Activated CD4-positive, CD25-positive, alpha-beta regulatory T cell (primary cell): ENCODE measurements around the gene SPINT1.

Experiments
- DNase-seq, 4 experiments: peaks; one replicate each; lab custom pipeline; 2025; lab: John Stamatoyannopoulos, UW

SPINT1 gene

DNA sequence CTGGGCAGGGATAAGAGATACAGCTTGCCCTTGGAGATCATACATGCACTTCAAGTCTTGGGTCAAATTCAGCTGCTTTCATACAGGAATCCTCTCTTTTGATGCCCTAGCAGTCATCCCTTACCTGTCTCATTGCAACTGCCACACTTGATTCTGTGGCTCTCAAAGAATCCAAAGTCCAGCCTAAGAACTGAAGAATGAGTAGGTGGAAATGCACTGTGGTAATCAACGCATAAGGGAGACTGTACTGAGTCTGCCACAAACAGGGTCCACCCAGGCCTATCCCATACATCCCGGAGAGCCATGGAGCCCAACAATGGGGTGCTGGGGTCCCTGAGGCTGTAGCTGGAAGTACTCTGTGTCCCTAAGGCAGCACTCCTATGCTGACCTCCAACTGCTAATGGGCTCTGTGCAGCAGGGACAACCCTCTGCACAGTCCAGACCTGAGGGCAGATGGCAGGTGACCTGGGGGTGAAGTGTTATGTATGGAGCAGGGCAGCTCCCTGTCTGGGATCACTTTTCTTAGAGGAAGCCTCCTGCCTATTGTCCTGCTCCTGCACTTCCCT is 48.7 kb downstream of the SPINT1 start:
- no peak for DNase-seq

DNA sequence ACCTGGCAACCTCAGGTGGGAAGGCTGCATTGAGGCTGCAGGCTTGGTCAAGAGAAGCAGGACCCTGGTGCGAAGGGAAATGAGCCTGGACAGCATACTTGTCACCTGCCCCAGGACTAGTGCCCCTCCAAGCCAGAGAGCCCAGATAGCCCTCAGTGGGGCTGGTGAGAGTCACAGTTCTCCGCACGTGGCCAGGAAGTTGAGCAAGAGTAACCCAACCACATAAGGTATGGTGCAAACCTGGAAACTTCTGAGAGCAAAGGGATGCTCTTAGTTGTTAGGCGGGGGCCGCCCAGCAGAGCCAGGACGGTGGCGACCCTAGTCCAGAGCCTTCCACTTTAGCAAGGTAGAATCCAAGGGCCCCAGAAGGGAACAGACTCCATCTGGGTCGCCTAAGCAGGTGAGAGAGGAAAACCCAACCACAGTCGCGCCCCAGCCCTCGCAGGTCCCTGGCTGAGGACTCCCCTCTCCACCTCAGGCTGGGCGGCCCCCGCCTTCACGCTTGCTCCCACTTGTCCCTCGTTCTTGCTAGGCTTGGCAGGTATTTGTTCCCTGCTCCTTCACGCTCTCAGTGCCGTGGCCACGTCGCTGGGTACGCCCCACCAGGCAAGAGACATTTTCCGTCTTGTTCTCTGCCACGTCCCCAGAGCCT is 49.3 kb downstream of the SPINT1 start:
- no peak for DNase-seq

DNA sequence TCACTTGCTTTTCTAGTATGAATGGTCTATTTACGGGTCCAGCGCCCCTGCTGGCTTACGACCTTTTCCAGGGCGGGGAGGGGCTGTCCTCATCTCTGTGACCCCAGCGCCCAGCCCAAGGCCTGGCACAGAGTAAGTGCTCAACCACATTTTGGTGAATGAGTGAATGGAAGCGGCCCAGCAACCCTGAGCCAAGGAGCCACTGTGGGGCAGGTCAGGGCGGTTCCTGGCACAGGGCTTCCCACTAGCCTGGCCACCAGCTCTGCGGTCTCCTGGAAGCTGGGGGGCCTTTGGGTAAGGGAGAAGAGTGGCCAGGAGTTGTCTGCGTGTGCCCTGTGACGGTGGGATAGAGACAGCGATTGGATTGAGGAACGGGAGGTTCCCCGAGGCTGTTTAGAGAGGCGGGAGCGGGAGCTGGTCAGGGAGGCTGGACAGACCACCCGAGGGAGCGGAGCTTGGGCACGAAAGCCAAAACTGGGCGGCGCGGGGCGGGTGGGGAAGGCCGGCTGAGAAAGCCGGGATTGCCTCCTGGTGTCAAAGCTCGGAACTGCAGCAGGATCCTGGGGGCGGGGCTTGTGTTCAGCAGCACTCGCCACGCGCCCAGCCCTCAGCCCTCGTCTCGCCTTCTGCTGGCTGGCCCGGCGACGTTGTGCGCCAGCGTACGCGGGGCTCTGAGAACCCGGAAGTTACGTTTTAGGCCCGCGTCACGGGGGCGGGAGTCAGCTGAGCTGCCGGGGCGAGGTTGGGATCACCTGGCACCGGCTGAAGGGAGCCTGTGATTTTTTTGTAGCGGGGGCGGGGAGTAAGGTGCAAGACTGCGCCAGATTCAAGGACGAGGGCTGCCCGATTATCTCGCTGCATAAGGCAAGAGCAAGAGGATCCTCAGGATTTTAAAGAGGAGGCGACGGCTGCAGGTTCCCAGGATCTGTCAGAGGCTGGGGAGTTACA is 50.2 kb downstream of the SPINT1 start, which contains the start of gene VPS18:
VPS18 (plus strand) TSS at position 718 of the 948 bp plus-strand sequence. CDS start 319 bp downstream, outside the sequence.
- peak; percentile 96 to 99 (median 98) for DNase-seq

DNA sequence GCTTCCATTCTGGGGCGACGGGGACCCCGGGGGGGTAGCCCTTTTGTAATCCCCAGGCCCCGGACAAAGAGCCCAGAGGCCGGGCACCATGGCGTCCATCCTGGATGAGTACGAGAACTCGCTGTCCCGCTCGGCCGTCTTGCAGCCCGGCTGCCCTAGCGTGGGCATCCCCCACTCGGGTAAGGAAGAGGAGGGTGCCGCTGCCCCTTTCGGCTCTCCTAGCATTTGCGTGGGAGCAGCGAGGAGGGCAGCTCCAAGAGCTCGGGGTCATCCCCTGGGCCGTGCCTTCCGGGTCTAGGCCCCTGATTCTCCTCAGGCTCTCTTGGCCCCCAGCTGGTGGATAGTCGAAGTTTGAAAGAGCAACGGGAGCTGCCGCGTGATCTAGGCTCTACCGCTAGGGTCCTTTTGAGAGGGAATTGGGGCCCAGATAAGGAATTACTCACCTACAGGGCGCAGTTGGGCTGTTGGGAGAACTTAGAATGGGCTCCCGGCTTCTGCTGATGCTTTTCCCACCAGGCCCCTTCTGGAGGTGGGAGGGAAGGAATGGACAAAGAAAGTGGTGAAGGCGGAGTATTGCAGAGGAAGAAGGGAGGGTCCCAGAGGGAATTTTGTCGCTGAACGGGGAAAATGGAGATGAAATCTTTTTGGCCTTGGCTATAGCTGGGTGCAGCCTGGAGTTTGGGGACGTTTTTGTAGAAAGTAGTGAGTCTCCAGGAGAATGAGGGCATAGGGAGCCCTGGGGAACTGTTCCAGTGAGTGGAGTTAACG is 51.0 kb downstream of the SPINT1 start:
- DNase-seq: peak in 3 of 4 experiments; percentile 20 to 38 (median 24)

DNA sequence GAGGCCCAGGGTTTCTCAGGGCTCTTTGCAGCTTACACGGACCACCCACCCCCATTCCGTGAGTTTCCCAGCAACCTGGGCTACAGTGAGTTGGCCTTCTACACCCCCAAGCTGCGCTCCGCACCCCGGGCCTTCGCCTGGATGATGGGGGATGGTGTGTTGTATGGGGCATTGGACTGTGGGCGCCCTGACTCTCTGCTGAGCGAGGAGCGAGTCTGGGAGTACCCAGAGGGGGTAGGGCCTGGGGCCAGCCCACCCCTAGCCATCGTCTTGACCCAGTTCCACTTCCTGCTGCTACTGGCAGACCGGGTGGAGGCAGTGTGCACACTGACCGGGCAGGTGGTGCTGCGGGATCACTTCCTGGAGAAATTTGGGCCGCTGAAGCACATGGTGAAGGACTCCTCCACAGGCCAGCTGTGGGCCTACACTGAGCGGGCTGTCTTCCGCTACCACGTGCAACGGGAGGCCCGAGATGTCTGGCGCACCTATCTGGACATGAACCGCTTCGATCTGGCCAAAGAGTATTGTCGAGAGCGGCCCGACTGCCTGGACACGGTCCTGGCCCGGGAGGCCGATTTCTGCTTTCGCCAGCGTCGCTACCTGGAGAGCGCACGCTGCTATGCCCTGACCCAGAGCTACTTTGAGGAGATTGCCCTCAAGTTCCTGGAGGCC is 55.8 kb downstream of the SPINT1 start:
- no peak for DNase-seq

DNA sequence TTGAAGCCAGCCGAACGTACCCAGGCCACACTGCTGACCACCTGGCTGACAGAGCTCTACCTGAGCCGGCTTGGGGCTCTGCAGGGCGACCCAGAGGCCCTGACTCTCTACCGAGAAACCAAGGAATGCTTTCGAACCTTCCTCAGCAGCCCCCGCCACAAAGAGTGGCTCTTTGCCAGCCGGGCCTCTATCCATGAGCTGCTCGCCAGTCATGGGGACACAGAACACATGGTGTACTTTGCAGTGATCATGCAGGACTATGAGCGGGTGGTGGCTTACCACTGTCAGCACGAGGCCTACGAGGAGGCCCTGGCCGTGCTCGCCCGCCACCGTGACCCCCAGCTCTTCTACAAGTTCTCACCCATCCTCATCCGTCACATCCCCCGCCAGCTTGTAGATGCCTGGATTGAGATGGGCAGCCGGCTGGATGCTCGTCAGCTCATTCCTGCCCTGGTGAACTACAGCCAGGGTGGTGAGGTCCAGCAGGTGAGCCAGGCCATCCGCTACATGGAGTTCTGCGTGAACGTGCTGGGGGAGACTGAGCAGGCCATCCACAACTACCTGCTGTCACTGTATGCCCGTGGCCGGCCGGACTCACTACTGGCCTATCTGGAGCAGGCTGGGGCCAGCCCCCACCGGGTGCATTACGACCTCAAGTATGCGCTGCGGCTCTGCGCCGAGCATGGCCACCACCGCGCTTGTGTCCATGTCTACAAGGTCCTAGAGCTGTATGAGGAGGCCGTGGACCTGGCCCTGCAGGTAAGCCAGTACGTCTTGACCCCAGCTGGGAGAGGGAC is 56.6 kb downstream of the SPINT1 start:
- DNase-seq: no peak

DNA sequence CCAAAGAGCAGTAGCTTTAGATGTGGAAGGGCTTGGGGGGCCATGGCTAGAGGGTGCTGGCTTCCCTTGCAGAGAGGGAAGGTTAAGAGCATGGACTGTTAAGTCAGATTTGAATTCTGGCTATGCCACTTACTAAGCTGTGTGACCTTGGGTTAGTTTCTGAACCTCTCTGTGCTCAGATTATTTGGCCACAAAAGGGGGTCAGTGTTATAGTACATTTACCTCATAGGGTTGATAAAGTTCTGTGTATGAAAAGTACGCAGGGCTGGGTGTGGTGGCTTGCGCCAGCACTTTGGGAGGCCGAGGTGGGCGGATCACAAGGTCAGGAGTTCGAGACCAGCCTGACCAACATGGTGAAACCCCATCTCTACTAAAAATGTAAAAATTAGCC is 57.2 kb downstream of the SPINT1 start:
- no peak for DNase-seq

DNA sequence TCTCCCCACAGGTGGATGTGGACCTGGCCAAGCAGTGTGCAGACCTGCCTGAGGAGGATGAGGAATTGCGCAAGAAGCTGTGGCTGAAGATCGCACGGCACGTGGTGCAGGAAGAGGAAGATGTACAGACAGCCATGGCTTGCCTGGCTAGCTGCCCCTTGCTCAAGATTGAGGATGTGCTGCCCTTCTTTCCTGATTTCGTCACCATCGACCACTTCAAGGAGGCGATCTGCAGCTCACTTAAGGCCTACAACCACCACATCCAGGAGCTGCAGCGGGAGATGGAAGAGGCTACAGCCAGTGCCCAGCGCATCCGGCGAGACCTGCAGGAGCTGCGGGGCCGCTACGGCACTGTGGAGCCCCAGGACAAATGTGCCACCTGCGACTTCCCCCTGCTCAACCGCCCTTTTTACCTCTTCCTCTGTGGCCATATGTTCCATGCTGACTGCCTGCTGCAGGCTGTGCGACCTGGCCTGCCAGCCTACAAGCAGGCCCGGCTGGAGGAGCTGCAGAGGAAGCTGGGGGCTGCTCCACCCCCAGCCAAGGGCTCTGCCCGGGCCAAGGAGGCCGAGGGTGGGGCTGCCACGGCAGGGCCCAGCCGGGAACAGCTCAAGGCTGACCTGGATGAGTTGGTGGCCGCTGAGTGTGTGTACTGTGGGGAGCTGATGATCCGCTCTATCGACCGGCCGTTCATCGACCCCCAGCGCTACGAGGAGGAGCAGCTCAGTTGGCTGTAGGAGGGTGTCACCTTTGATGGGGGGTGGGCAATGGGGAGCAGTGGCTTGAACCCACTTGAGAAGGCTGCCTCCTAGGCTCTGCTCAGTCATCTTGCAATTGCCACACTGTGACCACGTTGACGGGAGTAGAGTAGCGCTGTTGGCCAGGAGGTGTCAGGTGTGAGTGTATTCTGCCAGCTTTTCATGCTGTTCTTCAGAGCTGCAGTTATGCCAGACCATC is 59.0 kb downstream of the SPINT1 start:
- DNase-seq: no peak

DNA sequence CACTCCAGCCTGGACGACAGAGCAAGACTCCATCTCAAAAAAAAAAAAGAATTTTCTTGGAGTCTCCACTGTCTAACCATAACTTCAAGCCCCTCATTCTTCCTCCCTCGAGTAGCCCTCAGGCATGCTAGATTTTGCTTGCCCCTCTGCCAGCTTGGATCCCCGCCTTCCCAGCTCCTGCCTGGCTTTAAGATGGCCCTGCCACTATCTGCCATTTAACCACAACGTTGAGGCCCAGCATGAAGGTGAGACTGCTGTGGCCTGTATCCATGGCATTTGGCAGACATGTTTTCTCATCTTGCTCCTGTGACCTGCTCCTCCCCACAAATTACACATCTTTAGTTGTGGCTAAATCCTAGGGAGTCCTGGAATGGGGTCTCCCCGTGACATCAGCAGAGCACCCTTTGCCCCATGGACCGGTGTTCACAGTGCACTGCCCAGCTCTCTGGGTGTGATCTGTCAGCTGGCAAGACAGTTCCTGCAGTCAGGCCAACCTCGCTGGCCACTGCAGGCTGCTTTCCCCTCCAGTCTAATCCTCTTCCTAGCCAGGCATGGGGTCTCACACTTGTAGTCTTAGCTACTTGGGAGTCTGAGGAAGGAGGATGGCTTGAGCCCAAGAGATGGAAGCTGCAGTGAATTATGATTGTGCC is 60.8 kb downstream of the SPINT1 start:
- no peak for DNase-seq

DNA sequence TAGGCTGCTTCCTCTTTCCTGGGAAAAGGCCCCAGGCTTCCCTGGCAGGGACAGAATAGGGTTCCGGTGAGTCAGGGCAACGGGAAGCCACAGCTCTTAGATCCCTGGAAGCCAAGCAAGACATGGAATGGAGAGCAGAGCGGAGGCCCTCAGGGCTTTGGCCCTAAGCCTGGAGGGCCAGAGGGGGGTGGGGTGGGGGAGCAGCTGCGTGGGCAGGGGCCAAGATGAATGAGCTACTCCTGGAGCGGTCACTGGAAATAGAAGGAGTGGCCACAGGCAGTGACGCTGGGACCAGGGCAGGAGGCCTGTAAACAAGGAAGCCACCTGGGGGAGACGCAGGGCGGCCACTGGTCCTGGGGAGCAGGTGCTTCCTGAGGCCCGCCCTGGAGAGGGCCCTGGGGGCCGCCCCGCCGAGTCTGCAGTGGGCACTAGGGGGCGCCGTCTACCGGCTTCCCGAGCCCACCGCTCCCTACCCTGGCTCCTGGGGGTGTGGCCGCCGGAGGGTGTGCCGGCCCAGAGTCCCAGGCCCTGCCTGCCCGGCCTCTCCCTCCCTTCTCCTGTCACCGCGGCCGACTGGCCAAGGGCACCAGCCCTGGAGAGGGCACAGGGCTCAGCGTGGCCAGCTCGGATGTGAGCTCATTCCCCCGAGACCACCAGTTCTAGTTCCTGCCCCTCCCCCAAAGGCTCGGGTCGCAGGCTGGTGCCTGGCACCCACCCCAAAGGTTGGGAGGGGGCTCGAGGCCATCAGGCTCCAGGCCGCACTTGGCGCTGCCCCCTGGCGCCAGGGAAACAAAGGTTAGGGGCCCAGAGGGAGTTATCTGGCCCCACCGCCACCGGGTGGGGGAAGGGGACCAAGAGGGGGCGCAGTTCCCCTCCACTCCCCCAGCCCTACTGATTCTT is 62.5 kb downstream of the SPINT1 start:
- DNase-seq: peak; percentile 57 to 68 (median 64)

DNA sequence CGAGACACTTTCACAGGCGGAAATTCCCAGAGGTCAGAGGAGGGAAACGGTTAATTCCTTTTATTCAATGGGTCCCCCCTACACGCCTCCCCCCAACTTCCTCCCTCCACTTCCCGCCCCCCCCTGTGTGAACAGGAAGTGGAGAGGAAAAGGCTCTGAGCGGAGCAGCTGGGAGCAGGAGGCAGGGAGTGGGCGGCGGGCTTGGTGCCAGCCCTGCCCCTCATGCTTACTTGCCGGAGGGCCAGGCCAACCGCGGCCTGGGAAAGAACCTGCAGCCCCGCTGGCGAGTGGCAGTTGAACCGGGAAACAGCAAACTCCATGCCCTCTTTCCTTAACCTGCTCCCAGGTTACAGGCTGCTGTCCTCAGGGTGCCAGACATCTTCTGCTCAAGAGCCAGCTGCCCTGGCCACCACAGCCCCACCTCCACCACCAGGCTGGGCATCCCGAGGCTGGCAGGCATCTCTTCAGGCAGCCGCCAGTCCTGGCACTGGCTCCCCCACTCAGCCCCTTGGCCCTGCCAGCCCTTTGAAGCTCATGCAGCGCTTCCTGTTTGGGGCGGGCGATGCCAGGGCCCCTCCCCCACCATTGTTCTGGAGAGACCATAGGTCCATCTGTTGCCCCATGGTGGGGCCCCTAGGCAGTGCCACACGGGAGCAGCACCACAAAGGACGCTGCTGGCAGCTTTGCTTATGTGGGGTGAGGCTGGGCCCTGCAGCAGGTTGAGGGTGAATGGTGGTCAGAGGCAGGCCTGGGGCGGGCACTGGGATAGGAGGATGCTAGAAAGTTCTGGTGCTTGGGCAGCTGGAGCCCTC is 63.3 kb downstream of the SPINT1 start:
- peak in 2 of 4 experiments; percentile 24 to 51 for DNase-seq
